ENCODE data around the gene WDPCP. TPM values are rescaled to one million over a fixed set of nuclear protein-coding genes. Genes with fewer than 3 reads are reported as not detected.
"Not testable (repeated sequence)": the region's sequence is repeated elsewhere in the genome, so short reads cannot be mapped to it uniquely, and the experiment has no call there.

The WDPCP gene
- polyA plus RNA-seq, 5 donors, result 10.1 to 18.0 (median 15.4) TPM

DNA sequence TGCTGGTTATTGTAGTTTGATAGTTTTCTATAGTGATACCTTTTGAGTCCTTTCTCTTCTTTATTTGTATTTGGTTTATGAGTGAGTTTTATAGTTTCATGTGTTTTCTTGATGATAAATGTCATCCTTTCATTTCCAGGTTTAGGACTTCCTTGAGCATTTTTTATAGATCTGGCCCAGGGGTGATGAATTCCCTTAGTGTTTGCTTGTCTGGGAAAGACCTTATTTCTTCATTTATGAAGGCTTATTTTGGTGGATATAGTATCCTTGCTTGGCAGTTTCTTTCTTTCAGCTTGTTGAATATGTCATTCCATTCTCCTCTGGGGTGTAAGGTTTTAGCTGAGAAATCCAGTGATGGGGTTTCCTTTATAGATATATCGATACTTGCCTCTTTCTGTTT is 483.8 kb downstream of the WDPCP start:
- DNase-seq, result no peak

GRCh38 chr2:63101954-63102353 is 486.3 kb downstream of the WDPCP start:
- DNase-seq, result no peak

DNA sequence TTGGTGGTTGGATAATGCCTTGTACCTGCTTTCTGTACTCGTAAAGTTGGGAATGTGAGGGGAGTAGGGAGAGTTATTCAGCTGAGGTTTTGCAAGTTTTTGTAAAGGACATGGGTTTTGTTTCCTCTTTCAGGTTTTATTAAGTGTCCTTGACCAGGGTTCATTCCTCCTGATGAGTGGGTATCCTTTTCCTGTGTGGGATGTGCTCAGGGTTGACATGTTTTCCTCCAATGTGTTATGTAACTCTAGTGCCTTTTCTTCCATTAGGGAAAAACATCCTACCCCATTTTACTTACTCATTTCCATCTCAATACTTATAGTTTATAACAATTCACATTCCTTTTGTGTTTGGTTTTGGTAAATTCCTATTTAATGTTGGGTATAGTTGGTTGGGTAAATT is 489.2 kb downstream of the WDPCP start:
- DNase-seq, result no peak

GRCh38 chr2:63096491-63096890 is 491.8 kb downstream of the WDPCP start:
- DNase-seq, result peak; percentile 23 to 44

GRCh38 chr2:63093502-63093901 is 494.8 kb downstream of the WDPCP start:
- DNase-seq, result no peak

- DNase-seq, result peak; percentile 16 to 24
Measured at GRCh38 chr2:63092857-63093256, 495.4 kb downstream of the WDPCP start.

GRCh38 chr2:63092401-63092800 is 495.9 kb downstream of the WDPCP start:
- DNase-seq, result peak; percentile 31 to 45

DNA sequence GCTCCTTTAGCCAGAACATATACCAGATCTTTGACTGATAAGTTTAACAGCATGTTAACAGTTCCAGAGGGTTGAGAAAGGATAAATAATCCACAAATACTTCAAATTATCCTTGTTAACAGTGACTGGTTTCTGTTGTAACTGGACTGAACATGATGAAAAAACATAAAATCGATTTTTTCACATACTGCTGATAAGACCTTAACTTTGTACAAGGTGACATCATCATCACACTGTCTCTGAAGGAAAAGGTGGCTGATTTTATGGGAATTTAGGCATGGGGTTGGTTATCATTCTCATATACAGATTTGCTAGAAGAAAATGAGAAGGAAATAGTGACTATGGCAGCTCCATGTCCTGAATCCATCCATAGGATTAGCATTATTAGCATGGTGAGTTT is 501.6 kb downstream of the WDPCP start:
- no peak for DNase-seq

GRCh38 chr2:63081404-63081803 is 506.9 kb downstream of the WDPCP start:
- DNase-seq, result no peak

DNA sequence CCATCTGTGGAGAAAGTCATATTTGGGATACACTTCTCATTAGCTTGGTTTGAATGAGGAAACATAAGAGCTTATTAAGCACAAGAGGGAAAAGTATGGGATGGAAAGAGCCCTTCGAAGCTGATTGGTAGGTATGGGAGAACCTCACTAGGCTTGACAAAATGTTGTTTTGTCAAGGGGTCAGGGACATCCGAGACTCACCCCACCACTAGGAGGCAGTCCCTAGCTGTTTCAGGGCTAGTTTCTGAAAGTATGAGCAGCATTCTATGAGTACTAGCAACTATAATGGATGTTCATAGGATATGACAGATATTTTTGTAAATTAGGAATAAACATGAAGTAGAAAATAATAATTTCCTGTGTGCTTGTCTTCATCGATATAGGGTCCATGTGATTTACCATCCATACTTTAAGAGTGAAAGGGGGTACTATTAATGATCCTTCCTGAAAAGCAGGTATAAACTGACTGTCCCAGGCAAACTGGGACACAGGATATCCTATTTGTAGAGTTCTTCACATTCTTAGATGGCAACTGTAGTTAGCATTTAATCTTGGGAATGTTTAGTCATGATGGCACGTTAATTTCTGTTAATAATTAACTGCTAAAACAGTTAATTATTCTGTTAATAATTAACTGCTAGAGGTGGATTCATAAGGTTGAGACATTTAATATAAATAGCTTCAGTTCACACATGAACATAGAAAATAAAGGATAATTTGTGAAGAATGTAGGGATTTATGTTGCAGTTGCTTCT is 509.2 kb downstream of the WDPCP start:
- no peak for DNase-seq

DNA sequence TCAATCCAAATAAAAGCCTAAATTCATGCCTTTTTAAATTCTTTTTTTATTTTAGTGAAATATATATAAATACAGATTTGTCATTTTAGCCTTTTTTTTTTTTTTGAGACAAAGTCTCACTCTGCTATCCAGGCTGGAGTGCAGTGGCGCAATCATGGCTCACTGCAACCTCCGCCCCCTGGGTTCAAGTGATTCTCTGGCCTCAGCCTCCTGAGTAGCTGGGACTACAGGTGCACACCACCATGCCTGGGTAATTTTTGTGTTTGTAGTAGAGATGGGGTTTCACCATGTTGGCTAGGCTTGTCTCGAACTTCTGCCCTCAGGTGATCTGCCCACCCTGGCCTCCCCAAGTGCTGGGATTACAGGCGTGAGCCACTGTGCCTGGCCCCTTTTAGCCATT is 513.9 kb downstream of the WDPCP start:
- DNase-seq, result not testable (repeated sequence)

- no peak for DNase-seq
Measured at GRCh38 chr2:63073994-63074393, 514.3 kb downstream of the WDPCP start.

DNA sequence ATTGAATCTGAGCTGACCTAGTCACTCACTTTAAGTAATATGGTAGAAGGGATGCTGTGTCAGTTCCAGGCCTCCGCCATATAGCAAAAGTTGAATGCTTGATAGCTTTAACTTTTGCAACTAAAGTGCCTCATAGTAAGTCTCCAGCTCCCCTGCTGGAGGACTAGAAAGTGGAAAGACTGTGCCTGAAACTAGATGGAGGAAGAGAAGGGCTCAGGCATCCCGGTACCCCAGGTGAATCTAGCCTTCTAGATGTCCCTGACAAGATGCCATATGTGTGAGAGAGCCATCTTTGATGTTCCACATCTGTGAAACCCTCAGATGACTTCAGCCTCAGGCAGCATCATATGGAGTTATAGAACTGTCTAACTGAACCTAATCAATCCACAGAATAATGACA is 516.6 kb downstream of the WDPCP start:
- no peak for DNase-seq

Other genes starting within 250 kb of the WDPCP start
- gene MDH1, start 486 bp upstream of the WDPCP start, polyA plus RNA-seq (ENCODE audit: insufficient read depth in 1 of 5, insufficient read length in 5 of 5, low replicate concordance in 1 of 5), result 100 to 1,000 TPM; 185 to 229 (median 218) TPM

Data from right lung (tissue), 5 donors.